NCI-H69 (cell line): ENCODE data around the gene MXRA5.
"Not testable (repeated sequence)": the region's sequence is repeated elsewhere in the genome, so short reads cannot be mapped to it uniquely, and the experiment has no call there.

Experiments
- DNase-seq: peaks from one replicate; lab custom pipeline; 2025; lab: John Stamatoyannopoulos, UW

MXRA5 gene

DNA sequence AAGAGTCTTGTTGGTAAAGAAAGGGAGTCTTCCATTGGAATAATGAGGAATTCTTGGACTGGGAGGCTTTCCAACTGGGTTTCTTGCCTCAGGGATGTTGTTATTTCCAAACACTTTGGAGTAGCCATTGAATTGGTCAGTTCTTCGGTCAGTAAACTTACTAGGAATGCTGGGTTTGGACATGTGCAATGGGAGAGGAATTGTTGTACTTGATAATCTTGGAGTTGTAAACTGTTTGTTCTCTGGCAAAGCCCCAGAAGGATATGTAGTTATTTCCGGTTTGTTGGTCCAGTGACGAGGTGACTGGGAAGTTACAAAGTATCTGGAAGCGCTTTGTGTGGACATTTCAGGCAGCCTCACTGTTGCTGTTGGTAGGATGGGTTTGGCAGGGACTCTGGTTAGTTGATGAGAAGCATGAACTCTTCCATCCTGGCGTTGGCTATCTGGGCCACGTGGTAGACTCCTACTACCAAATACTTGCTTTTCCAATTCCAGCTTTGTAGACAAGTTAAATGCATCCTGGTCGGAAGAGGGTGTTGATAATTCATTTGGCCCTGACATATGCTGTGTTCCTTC lies 25.9 kb downstream of the MXRA5 start:
- DNase-seq = no peak

DNA sequence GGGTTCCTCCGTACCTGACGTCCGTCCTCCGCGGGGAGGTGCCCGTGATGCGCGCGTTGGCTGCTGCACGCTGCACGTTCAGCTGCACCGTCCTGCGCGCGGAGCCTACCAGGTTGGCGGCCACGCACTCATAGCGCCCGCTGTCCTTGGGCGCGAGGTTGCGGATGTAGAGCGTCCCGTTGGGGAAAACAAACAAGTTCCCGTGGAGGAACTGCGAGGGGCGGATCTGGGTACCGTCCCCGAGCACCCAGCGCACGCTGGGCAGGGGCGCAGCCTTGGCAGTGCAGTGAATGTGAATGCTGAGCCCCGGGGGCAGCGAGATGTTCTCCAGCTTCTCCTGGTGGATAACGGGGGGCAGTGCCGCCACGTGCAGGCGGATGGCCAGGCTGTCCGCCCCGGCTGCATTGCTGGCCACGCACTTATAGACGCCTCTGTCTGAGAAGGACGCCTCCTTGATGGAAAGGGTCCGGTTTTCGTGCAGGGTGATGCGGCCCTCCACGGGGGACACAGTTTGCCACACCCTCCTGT lies 29.2 kb downstream of the MXRA5 start:
- no peak for DNase-seq

DNA sequence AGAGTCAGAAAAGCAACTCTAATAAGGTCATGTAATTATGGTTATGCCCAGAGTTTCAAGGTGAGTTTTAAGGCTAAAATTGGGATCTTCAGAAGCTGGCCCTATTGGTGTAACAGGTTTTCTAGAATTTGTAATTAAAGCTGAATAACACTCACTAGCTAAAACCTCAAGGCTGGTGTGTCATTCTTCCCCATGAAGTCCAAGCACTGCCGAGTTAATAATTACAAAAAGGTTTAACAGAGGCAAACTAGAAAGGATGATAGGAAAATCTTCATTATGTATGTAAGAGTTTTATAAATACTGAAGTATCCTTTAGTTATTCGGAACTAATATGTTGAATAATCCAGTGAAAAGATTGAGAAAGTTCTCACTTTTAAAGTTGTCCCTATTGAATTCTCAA lies 34.3 kb downstream of the MXRA5 start:
- no peak for DNase-seq

DNA sequence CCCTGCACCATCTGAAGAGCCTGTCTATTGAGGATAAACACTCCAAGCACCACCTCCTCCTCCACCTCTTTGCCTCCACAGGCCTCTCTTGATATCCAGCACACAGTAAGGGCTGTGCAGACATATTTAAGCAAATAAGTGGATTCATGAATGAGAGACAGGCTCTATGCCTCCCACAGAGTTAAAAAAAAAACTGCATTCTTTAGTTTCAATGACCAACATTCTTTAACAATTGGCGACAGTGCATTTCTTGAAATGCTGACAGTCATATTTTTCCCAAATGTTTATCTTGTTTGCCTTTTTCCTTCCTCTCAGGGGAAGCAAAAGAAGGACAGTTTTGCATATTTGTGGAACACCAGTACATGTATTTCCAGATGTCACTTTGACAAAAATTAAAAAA lies 38.6 kb downstream of the MXRA5 start:
- DNase-seq = no peak

DNA sequence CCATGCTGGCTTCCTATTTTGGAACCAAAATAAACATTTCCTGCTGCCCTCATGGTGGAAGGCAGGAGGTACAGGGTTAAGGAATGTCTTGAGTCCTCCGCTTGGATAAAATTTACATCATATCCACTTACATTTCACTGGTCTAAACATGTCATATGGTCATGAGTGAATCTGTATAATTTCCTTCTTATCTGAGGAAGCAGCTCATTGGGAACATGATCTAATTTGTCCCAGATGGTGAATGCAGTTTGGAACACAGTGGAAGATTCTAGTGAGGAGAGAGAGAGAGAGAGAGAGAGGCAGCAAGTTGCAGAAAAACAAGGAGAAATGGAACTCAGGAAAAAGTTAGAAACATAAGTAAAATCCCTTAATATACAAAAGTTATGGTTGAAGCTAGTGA lies 46.8 kb downstream of the MXRA5 start:
- no peak for DNase-seq

DNA sequence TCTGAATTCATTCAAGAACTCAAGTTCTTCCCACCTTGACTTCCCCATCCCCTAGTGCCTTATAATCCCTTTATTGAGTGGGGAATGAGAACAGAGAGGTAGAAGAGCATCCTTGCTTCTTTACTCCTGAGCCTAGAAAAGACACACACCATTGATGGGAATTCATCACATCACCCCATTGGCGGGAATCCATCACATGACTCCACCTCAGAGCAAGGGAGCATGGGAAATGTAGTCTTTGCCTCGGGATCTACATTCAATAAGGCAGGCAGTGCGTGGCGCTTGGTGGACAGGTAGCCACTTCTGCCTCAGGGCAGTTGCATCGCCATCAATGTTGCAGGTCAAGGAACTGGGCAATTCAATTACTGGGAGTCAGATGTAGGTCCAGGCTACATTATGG lies 50.7 kb downstream of the MXRA5 start:
- DNase-seq = no peak

DNA sequence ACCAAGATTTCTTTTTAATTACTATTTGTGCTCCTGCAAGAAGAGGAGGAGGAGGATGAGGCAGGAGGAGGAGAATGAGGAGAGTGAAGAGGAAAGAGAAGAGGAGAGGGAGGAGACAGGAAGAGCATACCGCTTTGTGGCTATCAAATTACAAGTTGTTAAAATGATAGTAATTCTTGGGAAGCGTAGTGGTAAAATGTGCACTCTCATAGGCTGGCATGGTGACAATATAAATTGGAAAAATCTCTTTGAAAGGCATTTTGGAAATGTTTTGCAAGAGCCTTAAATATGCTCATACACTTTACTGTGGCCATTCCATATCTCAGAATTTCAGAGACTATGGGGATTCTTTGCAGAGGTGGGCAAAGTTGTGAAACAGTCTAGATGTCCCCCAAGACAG lies 53.2 kb downstream of the MXRA5 start:
- no peak for DNase-seq

DNA sequence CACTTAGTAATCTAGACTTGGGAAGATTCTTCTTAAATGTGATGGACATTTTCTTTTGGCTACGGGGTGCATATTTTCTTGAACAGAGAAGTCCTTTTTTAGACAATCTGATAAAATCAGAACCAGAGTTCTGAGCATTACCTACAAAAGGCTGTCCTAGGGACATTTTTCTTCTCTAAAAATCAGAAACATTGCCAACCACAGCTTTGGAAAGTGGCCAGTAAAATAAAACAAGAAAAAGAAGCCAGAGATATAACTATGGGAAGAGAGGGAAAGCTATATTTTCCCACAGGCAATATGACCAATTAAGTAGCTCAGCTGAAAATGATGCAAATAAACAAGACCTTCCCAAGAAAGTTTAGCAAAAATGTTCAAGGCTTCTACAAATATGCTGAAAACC lies 55.9 kb downstream of the MXRA5 start:
- DNase-seq = no peak

DNA sequence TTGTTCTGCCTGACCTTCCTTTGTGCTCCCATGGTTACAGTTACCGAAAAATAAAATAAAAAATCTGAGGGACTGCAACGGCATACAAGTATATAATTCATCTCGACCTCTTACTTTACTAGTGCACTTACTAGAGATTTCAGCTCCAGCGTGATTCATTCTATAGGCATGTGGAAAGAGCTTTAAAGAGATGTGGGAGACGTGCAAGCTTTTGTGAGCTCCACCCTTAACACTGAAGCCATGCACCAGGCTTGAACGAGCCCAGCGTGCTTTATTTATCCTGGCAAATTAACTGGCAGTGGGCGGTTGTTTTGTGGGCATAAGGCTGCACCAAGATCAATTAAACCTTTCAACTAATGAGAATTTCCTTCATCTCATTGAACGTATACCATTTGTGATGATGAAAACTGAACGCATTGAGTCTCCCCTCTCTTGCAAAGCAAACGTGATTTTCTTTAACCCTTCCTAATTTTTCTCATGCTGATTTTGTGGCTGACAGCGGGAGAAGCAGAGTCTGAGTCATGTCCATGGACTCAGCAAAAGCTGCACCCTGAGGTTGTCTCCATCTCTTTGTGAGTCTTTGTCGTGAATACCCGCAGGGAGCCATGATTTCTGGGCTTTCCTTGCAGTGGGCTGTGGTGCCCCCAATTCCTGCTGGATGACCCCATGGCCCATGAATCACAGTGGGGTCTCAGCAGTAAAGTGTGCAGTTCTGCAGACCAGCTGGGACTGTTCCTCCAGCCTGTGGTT lies 60.1 kb downstream of the MXRA5 start:
- DNase-seq = no peak

DNA sequence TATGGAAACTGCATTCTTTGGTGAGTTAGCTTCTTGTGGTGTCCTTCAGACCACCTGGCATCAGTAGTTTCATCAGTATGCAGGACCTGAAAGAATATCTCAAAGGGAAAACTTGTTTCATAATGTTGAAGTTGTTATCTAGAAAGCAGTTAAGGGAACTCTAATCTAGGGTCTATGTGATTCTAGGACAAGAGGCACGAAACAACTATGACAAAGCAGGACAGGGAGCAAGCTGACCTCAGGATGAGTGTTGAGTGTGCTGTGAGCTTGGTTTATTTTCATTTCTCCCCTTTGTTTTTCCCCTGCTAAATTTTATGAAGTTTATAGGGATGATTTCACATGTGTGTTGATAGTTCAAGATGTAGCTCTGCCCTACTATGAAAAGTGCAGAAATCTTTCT lies 65.7 kb downstream of the MXRA5 start:
- DNase-seq = no peak

DNA sequence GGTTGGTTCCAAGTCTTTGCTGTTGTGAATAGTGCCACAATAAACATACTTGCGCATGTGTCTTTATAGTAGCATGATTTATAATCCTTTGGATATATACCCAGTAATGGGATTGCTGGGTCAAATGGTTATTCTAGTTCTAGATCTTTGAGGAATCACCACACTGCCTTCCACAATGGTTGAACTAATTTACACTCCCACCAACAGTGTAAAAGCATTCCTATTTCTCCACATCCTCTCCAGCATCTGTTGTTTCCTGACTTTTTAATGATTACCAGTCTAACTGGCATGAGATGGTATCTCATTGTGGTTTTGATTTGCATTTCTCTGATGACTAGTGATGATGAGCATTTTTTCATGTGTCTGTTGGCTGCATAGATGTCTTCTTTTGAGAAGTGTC lies 72.8 kb downstream of the MXRA5 start:
- not testable (repeated sequence) for DNase-seq

DNA sequence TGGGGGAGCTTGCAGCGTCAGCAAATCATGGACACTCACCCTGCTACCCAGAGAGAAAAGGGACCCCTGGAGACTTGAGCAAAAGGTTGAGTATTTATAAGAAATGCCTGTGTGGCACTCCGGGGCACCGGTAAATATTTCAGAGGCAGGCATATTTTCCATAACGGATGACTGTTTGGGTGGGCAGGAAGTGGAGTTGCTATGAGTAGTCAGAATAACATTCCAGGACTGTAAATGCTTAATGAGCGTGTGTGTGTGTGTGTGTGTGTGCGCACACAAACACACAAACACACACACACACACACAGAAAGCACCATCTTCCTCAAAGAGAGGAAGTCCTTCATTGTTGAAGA lies 74.6 kb downstream of the MXRA5 start:
- DNase-seq = no peak

DNA sequence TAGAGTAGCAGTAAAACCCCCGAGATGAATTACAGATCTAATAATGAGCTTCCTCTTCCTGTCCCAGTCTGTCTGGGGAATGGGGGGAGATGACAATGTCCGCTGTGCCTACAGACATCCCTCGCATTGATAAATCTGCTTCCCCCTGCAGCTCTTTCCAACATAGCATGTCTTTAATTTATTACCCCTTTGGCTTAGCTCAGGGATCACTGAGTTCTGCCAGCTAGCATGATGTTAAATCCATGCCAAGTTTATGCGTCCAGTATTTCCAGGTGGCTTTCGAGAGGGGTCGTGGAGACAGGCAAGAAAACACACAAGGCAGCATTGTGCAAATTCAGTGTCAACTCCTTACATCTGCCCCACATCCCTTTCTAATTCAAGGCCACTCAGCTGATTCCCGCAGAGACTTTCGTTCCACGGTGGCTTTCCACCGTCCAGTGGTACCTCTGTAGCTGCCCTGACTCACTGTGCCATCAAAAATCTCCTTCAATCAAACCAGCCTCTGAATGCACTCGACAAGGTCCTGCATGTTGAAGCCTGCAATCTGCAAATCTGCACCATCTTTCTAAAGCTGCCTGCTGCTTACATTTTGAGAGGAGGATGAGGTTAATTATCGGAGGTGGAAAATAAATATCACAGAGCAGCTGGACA lies 75.1 kb downstream of the MXRA5 start:
- no peak for DNase-seq

DNA sequence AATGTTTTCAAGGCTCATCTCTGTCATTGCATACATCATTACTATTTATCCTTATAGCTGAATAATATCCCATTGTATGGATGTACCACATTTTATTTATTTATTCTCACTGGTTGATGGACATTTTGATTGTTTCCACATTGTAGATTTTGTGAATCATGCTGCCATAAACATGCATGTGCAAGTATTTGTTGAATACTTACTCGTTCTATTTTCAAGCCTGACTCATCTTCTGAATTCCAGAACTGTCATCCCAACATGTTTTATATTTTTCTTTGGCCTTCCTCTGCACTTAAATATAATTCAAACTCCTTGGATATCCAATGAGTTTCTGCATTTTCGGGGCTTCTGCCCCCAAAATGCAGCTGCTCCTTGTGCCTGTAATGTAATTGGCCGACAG lies 77.6 kb downstream of the MXRA5 start:
- no peak for DNase-seq

DNA sequence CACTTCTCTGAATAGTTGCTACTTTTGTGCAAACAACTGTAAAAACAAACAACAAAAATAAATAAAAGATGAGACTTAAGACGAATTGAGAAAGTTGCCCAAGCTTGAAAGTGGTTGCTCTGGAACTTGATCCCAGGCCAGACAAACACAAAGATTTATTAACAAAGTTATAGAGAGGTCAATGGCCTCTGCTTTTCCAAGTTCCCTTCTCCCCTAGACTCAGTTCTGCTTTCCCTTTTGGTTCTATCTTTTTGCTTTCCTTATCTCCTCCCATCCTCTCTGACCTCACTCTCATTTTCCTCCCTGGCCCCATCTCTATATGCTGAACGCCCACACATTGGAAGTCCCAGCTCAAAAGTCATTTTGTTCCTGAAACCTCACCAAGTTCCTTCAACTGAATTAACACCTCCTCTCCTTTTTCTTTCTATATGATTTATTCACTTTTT lies 82.7 kb downstream of the MXRA5 start:
- no peak for DNase-seq

DNA sequence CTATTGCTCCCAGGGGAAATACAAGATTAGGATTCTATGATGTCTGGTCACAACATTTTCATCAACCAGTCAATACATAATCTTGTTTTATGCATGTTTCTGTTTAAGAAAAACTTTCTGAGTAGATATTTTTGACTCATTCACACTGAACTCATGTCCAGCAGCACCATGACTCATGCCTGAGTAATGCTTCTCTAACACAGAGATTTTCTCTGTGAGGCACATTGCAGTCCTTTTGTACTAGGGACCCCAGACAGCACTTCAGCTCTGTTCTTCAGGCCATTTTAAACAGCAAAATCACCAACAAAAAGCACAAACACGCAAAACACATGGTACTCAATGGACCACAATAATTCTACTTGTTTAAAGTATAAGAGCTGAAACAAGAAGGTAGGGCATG lies 83.6 kb downstream of the MXRA5 start:
- DNase-seq = no peak
